B cell (primary cell): ENCODE results near the gene AQP12B. TPM values are rescaled to one million over a fixed set of nuclear protein-coding genes. Genes with fewer than 3 reads are reported as not detected.

Experiments
- ATAC-seq: fragments of 200-7000 bp; cut with Tn5 transposase; one replicate; pipeline ENCODE4 v1.10.0; 2021; ENCODE audit warnings: low read depth, mild to moderate bottlenecking, moderate number of reproducible peaks, moderate library complexity
- CTCF ChIA-PET: fragments of 350-600 bp; sonication (Branson Sonifier 250); formaldehyde crosslinking; loops from one replicate; lab custom pipeline; 2021; ENCODE audit warnings: antibody characterized with exemption, inconsistent platforms; lab: Charles Lee
- POLR2A ChIA-PET: fragments of 350-600 bp; sonication (Branson Sonifier 250); formaldehyde crosslinking; loops from one replicate; lab custom pipeline; 2021; ENCODE audit warnings: antibody characterized with exemption; lab: Charles Lee
- DNase-seq: peaks from one replicate; pipeline ENCODE4 v3.0.0; 2013
- H2AFZ ChIP-seq: 2 replicates; pipeline ENCODE4 v1.6.1; 2012; ENCODE audit warnings: mild to moderate bottlenecking, low read depth, low read length; ENCODE audit not compliant: insufficient read depth, poor library complexity, severe bottlenecking
- H3K27ac ChIP-seq, 2 donors: 1 replicate in 1 of 2; 2 replicates in 1 of 2; pipeline ENCODE4 v1.5.1; 2012 to 2013; ENCODE audit warnings: low read length in 2 of 2, mild to moderate bottlenecking in 2 of 2, moderate library complexity in 1 of 2
- H3K27me3 ChIP-seq, 4 experiments: fragments of 200-600 bp in 1 of 4; sonication (generic) in 1 of 4; replicated peaks in 1 of 4; 1 replicate in 2 of 4; 2 replicates in 2 of 4; pipeline versions ENCODE4 v1.6.1 to v1.7.0; 2013 to 2016; ENCODE audit warnings: low read length in 3 of 4, mild to moderate bottlenecking in 2 of 4, mixed read lengths in 1 of 4, moderate library complexity in 1 of 4; ENCODE audit not compliant: insufficient read depth in 4 of 4, control insufficient read depth in 3 of 4; ENCODE audit errors: control extremely low read depth in 1 of 4
- H3K36me3 ChIP-seq, 2 experiments: replicated peaks in 1 of 2; 1 replicate in 1 of 2; 2 replicates in 1 of 2; pipeline versions ENCODE4 v1.6.1 to v1.7.1; 2013; ENCODE audit warnings: low read length in 1 of 2; ENCODE audit not compliant: insufficient read depth in 2 of 2, control insufficient read depth in 1 of 2; ENCODE audit errors: control extremely low read depth in 1 of 2, extremely low read depth in 1 of 2
- H3K4me1 ChIP-seq, 2 donors: fragments of 200-600 bp in 1 of 2; sonication (generic) in 1 of 2; 1 replicate in 1 of 2; 2 replicates in 1 of 2; pipeline versions ENCODE4 v1.5.1 to v1.6.1; 2013 to 2017; ENCODE audit warnings: low read length in 2 of 2; ENCODE audit not compliant: control insufficient read depth in 2 of 2, insufficient read depth in 2 of 2
- H3K4me2 ChIP-seq: replicated peaks from 2 replicates; pipeline ENCODE3; 2012; ENCODE audit warnings: mild to moderate bottlenecking, low read depth, low read length; ENCODE audit not compliant: poor library complexity, severe bottlenecking
- H3K4me3 ChIP-seq, 5 experiments: fragments of 200-600 bp in 1 of 5; sonication (generic) in 1 of 5; 1 replicate in 3 of 5; 2 replicates in 2 of 5; pipeline versions ENCODE4 v1.5.1 to v1.7.0; 2011 to 2016; ENCODE audit warnings: low read length in 4 of 5, mild to moderate bottlenecking in 4 of 5, low read depth in 2 of 5, control low read depth in 1 of 5, moderate library complexity in 1 of 5; ENCODE audit not compliant: insufficient read depth in 1 of 5; ENCODE audit errors: control extremely low read depth in 1 of 5, extremely low read depth in 1 of 5
- H3K79me2 ChIP-seq: fragments of 200-600 bp; sonication (generic); one replicate; pipeline ENCODE4 v1.6.0; 2016; ENCODE audit warnings: low read length; ENCODE audit not compliant: control insufficient read depth, insufficient read depth
- H3K9ac ChIP-seq: fragments of 200-600 bp; sonication (generic); 2 replicates; pipeline ENCODE4 v1.6.1; 2017; ENCODE audit warnings: mild to moderate bottlenecking, low read length, moderate library complexity
- H3K9me3 ChIP-seq, 3 donors: one replicate each; pipeline versions ENCODE4 v1.6.1 to v1.7.1; 2013; ENCODE audit warnings: low read length in 2 of 3; ENCODE audit not compliant: control insufficient read depth in 2 of 3, insufficient read depth in 1 of 3; ENCODE audit errors: control extremely low read depth in 1 of 3
- H4K20me1 ChIP-seq: 2 replicates; pipeline ENCODE4 v1.6.0; 2012; ENCODE audit warnings: mild to moderate bottlenecking, low read length; ENCODE audit not compliant: insufficient read depth, control insufficient read depth, poor library complexity, severe bottlenecking
- H3K27ac Mint-ChIP-seq: one replicate; pipeline ENCODE4 v1.8.0; 2021; ENCODE audit warnings: mixed read lengths
- H3K27me3 Mint-ChIP-seq: one replicate; pipeline ENCODE4 v1.8.0; 2021; ENCODE audit warnings: mixed read lengths
- H3K4me1 Mint-ChIP-seq: one replicate; pipeline ENCODE4 v1.8.0; 2021; ENCODE audit warnings: mixed read lengths
- H3K4me3 Mint-ChIP-seq: one replicate; pipeline ENCODE4 v1.8.0; 2021; ENCODE audit warnings: mixed read lengths
- H3K9me3 Mint-ChIP-seq: one replicate; pipeline ENCODE4 v1.8.0; 2022; ENCODE audit warnings: mixed read lengths; ENCODE audit not compliant: insufficient read depth
- CTCF ChIP-seq: fragments of 200-600 bp; IDR thresholded peaks from one replicate; pipeline ENCODE4 v1.8.0; 2022; ENCODE audit warnings: antibody characterized with exemption, mild to moderate bottlenecking
- EZH2 ChIP-seq: IDR thresholded peaks from 2 replicates; pipeline ENCODE4 v1.6.1; 2012; ENCODE audit warnings: borderline replicate concordance, low read depth, mild to moderate bottlenecking, moderate library complexity, low read length; ENCODE audit not compliant: insufficient read depth, poor library complexity, severe bottlenecking
- WGBS: methylation state at CpG from one replicate; pipeline ENCODE4 v1.1.5; 2013; ENCODE audit warnings: missing lambda C conversion rate; ENCODE audit not compliant: insufficient coverage; 5-methylcytosine and 5-hydroxymethylcytosine counted together
- intact Hi-C: fragments of 100-400 bp; cut with micrococcal nuclease; formaldehyde crosslinking; loops from one replicate; pipeline ENCODE4 v1.10.0; 2022
- polyA plus RNA-seq: library from polyadenylated mRNA; depleted of rRNA; stranded (reverse); fragments of >200 nt; gene quantifications from 2 replicates; pipeline ENCODE4 v1.2.3, GENCODE V29; 2012
- total RNA-seq, 2 donors: library from RNA; stranded (reverse); fragments of 120-200 nt in 1 of 2; gene quantifications; 1 replicate in 1 of 2; 2 replicates in 1 of 2; pipeline versions ENCODE4 v1.2.3 to v1.2.4, GENCODE V29; 2013 to 2022

The AQP12B gene
- total and polyA plus RNA-seq, 2 donors (not counting 1 experiment from before 2014, with no cell fraction given), result not detected

- no peak overlapping the region for H3K9ac ChIP-seq
- no peak for DNase-seq
- H3K27me3 ChIP-seq, result no peaks in the 10 kb centered on the region
- WGBS, result 81% methylated on average over 24 of the region's 26 CpGs
- ChIA-PET CTCF (no interaction called here), POLR2A (no interaction called here)
- Mint-ChIP-seq H3K4me3 (no peak overlapping the region), H3K9me3 (no peaks in the 10 kb centered on the region), H3K27me3 (peaks cover 3% of the 10 kb centered on the region), H3K4me1 (no peaks in the 10 kb centered on the region), H3K27ac (no peak overlapping the region)
- H3K4me3 ChIP-seq, result no peak overlapping the region
- no peaks in the 10 kb centered on the region for H3K4me1 ChIP-seq
- no peaks in the 10 kb centered on the region for H3K79me2 ChIP-seq
- H3K4me2 ChIP-seq, result no peak overlapping the region
- H3K9me3 ChIP-seq, result peaks cover 0 to 4% (median 0%) of the 10 kb centered on the region in 3 donors
- no peaks in the 10 kb centered on the region for H4K20me1 ChIP-seq
- ATAC-seq, result no peak
- TF ChIP-seq CTCF, result no peak
- TF ChIP-seq EZH2, result no peak
- no peak overlapping the region for H2AFZ ChIP-seq
- no peak overlapping the region for H3K27ac ChIP-seq
- no peaks in the 10 kb centered on the region for H3K36me3 ChIP-seq
- intact Hi-C loops, result no loop called here
Observed at GRCh38 chr2:240713928-240714746, 31.5 kb upstream of the AQP12B start.
